Measurements from ENCODE around the gene THBS1.

Gene THBS1

DNA sequence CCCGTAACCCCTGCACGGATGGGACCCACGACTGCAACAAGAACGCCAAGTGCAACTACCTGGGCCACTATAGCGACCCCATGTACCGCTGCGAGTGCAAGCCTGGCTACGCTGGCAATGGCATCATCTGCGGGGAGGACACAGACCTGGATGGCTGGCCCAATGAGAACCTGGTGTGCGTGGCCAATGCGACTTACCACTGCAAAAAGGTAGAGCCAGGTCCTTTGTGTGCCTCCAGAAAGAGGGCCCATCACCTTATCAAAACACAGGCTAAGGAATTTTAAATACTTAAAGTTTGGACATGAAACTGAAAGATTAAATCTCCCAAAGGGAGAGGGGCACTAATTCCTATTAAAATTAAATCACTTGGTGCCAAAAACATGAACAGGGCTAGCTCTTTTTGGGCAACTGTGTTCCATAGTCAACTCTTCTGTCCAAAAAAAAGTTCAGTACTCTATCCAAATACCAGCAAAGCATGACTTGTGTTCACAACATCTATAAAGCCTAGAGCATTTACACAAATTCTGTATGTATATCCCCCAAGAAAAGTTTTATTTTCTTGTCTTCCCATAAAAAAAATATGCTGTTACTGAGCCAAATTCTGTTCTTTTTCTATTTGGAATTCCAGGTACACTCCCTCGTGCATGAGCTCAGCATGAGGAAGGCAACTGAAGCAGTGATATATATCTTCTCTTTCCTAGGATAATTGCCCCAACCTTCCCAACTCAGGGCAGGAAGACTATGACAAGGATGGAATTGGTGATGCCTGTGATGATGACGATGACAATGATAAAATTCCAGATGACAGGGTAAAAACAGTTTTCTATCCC, 9.2 kb downstream of the THBS1 start:
- peaks cover 94% of the 10 kb centered on the region in 2 donors for H3K36me3 ChIP-seq (ENCODE audit: control insufficient read depth in 2 of 2, insufficient read depth in 2 of 2, low read length in 2 of 2)
- peak overlapping the region; percentile 24 for H3K27ac ChIP-seq (ENCODE audit: low read length)
- no peaks in the 10 kb centered on the region for H3K9me3 ChIP-seq (ENCODE audit: control insufficient read depth in 2 of 2, low read length in 2 of 2)

GRCh38 chr15:39591141-39591895, 10.4 kb downstream of the THBS1 start:
- peaks cover 32% of the 10 kb centered on the region for H3K4me1 ChIP-seq (ENCODE audit: control insufficient read depth, insufficient read depth, low read length)
- no peak overlapping the region for H3K4me3 ChIP-seq (ENCODE audit: low read length in 2 of 2)
- peaks cover 91% of the 10 kb centered on the region in 2 donors for H3K36me3 ChIP-seq (ENCODE audit: control insufficient read depth in 2 of 2, insufficient read depth in 2 of 2, low read length in 2 of 2)
- H3K9me3 ChIP-seq (ENCODE audit: control insufficient read depth in 2 of 2, low read length in 2 of 2) = no peaks in the 10 kb centered on the region
- no peaks in the 10 kb centered on the region for H3K27me3 ChIP-seq (ENCODE audit: control insufficient read depth in 1 of 2, insufficient read depth in 2 of 2, low read length in 2 of 2)
- H3K9ac ChIP-seq (ENCODE audit: low read length in 2 of 2) = no peak overlapping the region
- no peak overlapping the region for H3K27ac ChIP-seq (ENCODE audit: low read length)

More for the DNA sequence above, 9.2 kb downstream of the THBS1 start:
- Histone ChIP-seq H3K27me3 (ENCODE audit: control insufficient read depth in 1 of 2, insufficient read depth in 2 of 2, low read length in 2 of 2) (no peaks in the 10 kb centered on the region), H3K9ac (ENCODE audit: low read length in 2 of 2) (no peak overlapping the region), H3K4me1 (ENCODE audit: control insufficient read depth, insufficient read depth, low read length) (peaks cover 45% of the 10 kb centered on the region), H3K4me3 (ENCODE audit: low read length in 2 of 2) (no peak overlapping the region)

GRCh38 chr15:39591896-39592315, 11.0 kb downstream of the THBS1 start:
- H3K9ac ChIP-seq (ENCODE audit: low read length in 2 of 2) = no peak overlapping the region
- no peaks in the 10 kb centered on the region for H3K9me3 ChIP-seq (ENCODE audit: control insufficient read depth in 2 of 2, low read length in 2 of 2)
- H3K27me3 ChIP-seq (ENCODE audit: control insufficient read depth in 1 of 2, insufficient read depth in 2 of 2, low read length in 2 of 2) = no peaks in the 10 kb centered on the region
- H3K27ac ChIP-seq (ENCODE audit: low read length) = no peak overlapping the region
- H3K36me3 ChIP-seq (ENCODE audit: control insufficient read depth in 2 of 2, insufficient read depth in 2 of 2, low read length in 2 of 2) = peaks cover 85 to 90% of the 10 kb centered on the region in 2 donors
- H3K4me1 ChIP-seq (ENCODE audit: control insufficient read depth, insufficient read depth, low read length) = peaks cover 27% of the 10 kb centered on the region
- no peak overlapping the region for H3K4me3 ChIP-seq (ENCODE audit: low read length in 2 of 2)

DNA sequence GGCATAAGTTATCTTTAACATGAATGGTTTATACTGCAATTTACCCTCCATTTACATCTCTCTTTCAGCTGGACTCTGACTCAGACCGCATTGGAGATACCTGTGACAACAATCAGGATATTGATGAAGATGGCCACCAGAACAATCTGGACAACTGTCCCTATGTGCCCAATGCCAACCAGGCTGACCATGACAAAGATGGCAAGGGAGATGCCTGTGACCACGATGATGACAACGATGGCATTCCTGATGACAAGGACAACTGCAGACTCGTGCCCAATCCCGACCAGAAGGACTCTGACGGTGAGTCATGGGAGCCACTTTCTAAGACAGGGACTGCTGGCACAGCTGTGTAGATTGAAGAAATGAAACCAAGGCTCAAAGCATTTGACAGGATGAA, 11.6 kb downstream of the THBS1 start:
- H3K27ac ChIP-seq (ENCODE audit: low read length) = peak overlapping the region; percentile 26
- H3K9me3 ChIP-seq (ENCODE audit: control insufficient read depth in 2 of 2, low read length in 2 of 2) = no peaks in the 10 kb centered on the region
- no peaks in the 10 kb centered on the region for H3K27me3 ChIP-seq (ENCODE audit: control insufficient read depth in 1 of 2, insufficient read depth in 2 of 2, low read length in 2 of 2)
- peaks cover 22% of the 10 kb centered on the region for H3K4me1 ChIP-seq (ENCODE audit: control insufficient read depth, insufficient read depth, low read length)
- no peak overlapping the region for H3K4me3 ChIP-seq (ENCODE audit: low read length in 2 of 2)
- peaks cover 79 to 84% of the 10 kb centered on the region in 2 donors for H3K36me3 ChIP-seq (ENCODE audit: control insufficient read depth in 2 of 2, insufficient read depth in 2 of 2, low read length in 2 of 2)
- H3K9ac ChIP-seq (ENCODE audit: low read length in 2 of 2) = no peak overlapping the region

DNA sequence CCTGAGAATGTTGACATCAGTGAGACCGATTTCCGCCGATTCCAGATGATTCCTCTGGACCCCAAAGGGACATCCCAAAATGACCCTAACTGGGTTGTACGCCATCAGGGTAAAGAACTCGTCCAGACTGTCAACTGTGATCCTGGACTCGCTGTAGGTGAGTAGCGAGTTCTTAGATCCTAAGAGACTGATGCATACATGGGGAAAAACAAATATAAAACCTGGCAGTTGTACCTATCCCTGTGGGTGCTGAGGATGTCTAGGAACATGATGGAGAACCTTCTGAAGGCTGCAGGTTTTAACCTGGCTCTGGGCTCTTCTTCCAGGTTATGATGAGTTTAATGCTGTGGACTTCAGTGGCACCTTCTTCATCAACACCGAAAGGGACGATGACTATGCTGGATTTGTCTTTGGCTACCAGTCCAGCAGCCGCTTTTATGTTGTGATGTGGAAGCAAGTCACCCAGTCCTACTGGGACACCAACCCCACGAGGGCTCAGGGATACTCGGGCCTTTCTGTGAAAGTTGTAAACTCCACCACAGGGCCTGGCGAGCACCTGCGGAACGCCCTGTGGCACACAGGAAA, 12.3 kb downstream of the THBS1 start:
- H3K36me3 ChIP-seq (ENCODE audit: control insufficient read depth in 2 of 2, insufficient read depth in 2 of 2, low read length in 2 of 2) = peaks cover 72 to 77% of the 10 kb centered on the region in 2 donors
- no peak overlapping the region for H3K4me3 ChIP-seq (ENCODE audit: low read length in 2 of 2)
- no peak overlapping the region for H3K27ac ChIP-seq (ENCODE audit: low read length)
- H3K4me1 ChIP-seq (ENCODE audit: control insufficient read depth, insufficient read depth, low read length) = peaks cover 16% of the 10 kb centered on the region
- H3K9ac ChIP-seq (ENCODE audit: low read length in 2 of 2) = no peak overlapping the region
- H3K27me3 ChIP-seq (ENCODE audit: control insufficient read depth in 1 of 2, insufficient read depth in 2 of 2, low read length in 2 of 2) = no peaks in the 10 kb centered on the region
- no peaks in the 10 kb centered on the region for H3K9me3 ChIP-seq (ENCODE audit: control insufficient read depth in 2 of 2, low read length in 2 of 2)

- Histone ChIP-seq H3K36me3 (ENCODE audit: control insufficient read depth in 2 of 2, insufficient read depth in 2 of 2, low read length in 2 of 2) (peaks cover 66 to 70% of the 10 kb centered on the region in 2 donors), H3K4me3 (ENCODE audit: low read length in 2 of 2) (no peak overlapping the region), H3K27me3 (ENCODE audit: control insufficient read depth in 1 of 2, insufficient read depth in 2 of 2, low read length in 2 of 2) (no peaks in the 10 kb centered on the region), H3K27ac (ENCODE audit: low read length) (no peak overlapping the region), H3K9me3 (ENCODE audit: control insufficient read depth in 2 of 2, low read length in 2 of 2) (no peaks in the 10 kb centered on the region), H3K9ac (ENCODE audit: low read length in 2 of 2) (no peak overlapping the region), H3K4me1 (ENCODE audit: control insufficient read depth, insufficient read depth, low read length) (peaks cover 15% of the 10 kb centered on the region)
Observed at GRCh38 chr15:39593656-39594445, 13.0 kb downstream of the THBS1 start.

DNA sequence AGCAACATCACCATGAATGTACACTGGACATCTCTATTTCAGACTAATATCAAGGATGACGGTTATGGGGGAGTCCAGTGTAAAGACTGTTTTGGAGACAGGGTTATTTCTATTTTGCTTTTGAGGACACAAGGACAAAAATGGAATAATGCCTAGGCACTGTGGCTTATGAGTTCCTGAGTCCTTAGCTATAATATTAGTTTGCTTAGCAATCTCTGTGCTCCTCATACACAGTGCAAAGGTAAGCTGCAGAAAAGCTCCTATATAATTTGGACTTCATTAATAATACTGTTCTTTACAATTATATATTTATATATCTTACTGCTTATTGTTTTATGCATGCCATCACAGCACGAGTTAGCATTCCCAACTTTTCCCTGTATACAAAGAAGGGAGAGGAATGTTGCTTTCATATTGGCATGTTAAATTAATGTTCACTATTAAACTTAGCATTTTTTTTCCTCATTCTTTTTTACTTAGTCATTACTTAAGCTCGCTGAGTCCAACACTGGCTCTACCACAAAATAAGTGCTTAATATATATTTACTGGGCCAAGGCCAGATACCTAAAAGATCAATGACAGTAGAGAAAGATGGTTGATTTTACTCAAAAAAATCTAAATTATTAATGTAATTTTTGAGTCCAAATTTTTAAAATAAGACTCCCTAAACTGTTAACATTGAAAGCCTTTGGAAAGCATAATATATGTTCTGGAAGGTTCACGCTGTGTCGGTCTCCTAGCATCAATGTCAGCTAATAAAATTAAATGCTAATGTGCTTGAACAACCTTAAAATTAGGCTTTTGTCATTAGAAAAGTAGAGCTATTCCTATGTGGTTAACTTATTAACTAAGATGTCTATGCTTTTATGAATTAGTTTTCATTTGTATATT, 13.8 kb downstream of the THBS1 start:
- no peak overlapping the region for H3K4me3 ChIP-seq (ENCODE audit: low read length in 2 of 2)
- H3K9me3 ChIP-seq (ENCODE audit: control insufficient read depth in 2 of 2, low read length in 2 of 2) = no peaks in the 10 kb centered on the region
- no peaks in the 10 kb centered on the region for H3K27me3 ChIP-seq (ENCODE audit: control insufficient read depth in 1 of 2, insufficient read depth in 2 of 2, low read length in 2 of 2)
- H3K36me3 ChIP-seq (ENCODE audit: control insufficient read depth in 2 of 2, insufficient read depth in 2 of 2, low read length in 2 of 2) = peaks cover 57 to 62% of the 10 kb centered on the region in 2 donors
- no peak overlapping the region for H3K27ac ChIP-seq (ENCODE audit: low read length)
- H3K4me1 ChIP-seq (ENCODE audit: control insufficient read depth, insufficient read depth, low read length) = peaks cover 7% of the 10 kb centered on the region
- H3K9ac ChIP-seq (ENCODE audit: low read length in 2 of 2) = no peak overlapping the region

GRCh38 chr15:39595338-39596221, 14.7 kb downstream of the THBS1 start:
- Histone ChIP-seq H3K27me3 (ENCODE audit: control insufficient read depth in 1 of 2, insufficient read depth in 2 of 2, low read length in 2 of 2) (no peaks in the 10 kb centered on the region), H3K27ac (ENCODE audit: low read length) (no peak overlapping the region), H3K4me3 (ENCODE audit: low read length in 2 of 2) (no peak overlapping the region), H3K9me3 (ENCODE audit: control insufficient read depth in 2 of 2, low read length in 2 of 2) (no peaks in the 10 kb centered on the region), H3K36me3 (ENCODE audit: control insufficient read depth in 2 of 2, insufficient read depth in 2 of 2, low read length in 2 of 2) (peaks cover 50 to 53% of the 10 kb centered on the region in 2 donors), H3K9ac (ENCODE audit: low read length in 2 of 2) (no peak overlapping the region), H3K4me1 (ENCODE audit: control insufficient read depth, insufficient read depth, low read length) (peaks cover 7% of the 10 kb centered on the region)

GRCh38 chr15:39596358-39597051, 15.6 kb downstream of the THBS1 start:
- H3K27ac ChIP-seq (ENCODE audit: low read length) = no peak overlapping the region
- H3K4me3 ChIP-seq (ENCODE audit: low read length in 2 of 2) = no peak overlapping the region
- no peak overlapping the region for H3K9ac ChIP-seq (ENCODE audit: low read length in 2 of 2)
- no peaks in the 10 kb centered on the region for H3K9me3 ChIP-seq (ENCODE audit: control insufficient read depth in 2 of 2, low read length in 2 of 2)
- H3K27me3 ChIP-seq (ENCODE audit: control insufficient read depth in 1 of 2, insufficient read depth in 2 of 2, low read length in 2 of 2) = no peaks in the 10 kb centered on the region
- peaks cover 44% of the 10 kb centered on the region in 2 donors for H3K36me3 ChIP-seq (ENCODE audit: control insufficient read depth in 2 of 2, insufficient read depth in 2 of 2, low read length in 2 of 2)
- H3K4me1 ChIP-seq (ENCODE audit: control insufficient read depth, insufficient read depth, low read length) = peaks cover 2% of the 10 kb centered on the region
